Activated CD4-positive, alpha-beta T cell treated with anti-CD3 and anti-CD28 coated beads, Interleukin-2, amount 50 U/mL, for 24 hours (primary cell): Measurements from ENCODE around the gene GMEB1.
"Not testable (repeated sequence)": the region's sequence is repeated elsewhere in the genome, so short reads cannot be mapped to it uniquely, and the experiment has no call there.

Experiments used
- DNase-seq, 2 donors: peaks; one replicate each; pipeline ENCODE4 v3.0.0-alpha.2; 2020; ENCODE audit warnings: low read depth in 1 of 2, low spot score in 1 of 2

Gene GMEB1

GRCh38 chr1:28750330-28750729 is 81.7 kb downstream of the GMEB1 start:
- no peak for DNase-seq

DNA sequence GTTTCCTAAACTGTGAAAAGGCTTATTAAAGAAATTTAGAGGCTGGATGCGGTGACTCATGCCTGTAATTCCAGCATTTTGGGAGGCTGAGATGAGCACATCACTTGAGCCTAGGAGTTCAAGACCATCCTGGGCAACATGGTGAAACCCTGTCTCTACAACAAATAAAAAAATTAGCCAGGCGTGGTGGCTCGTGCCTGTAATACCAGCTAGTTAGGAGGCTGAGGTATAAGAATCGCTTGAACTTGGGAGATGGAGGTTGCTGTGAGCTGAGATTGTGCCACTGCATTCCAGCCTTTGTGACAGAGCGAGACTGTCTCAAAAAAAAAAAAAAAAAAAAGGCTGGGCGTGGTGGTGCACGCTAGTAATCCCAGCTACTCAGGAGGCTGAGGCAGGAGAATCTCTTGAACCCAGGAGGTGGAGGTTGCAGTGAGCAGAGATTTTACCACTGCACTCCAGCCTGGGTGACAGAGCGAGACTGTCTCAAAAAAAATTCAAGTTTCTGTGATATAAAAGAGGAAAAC is 82.2 kb downstream of the GMEB1 start:
- DNase-seq = not testable (repeated sequence)

GRCh38 chr1:28751315-28752060 is 82.9 kb downstream of the GMEB1 start:
- DNase-seq = no peak

- no peak for DNase-seq
Measured at GRCh38 chr1:28755701-28756100, 87.1 kb downstream of the GMEB1 start.

DNA sequence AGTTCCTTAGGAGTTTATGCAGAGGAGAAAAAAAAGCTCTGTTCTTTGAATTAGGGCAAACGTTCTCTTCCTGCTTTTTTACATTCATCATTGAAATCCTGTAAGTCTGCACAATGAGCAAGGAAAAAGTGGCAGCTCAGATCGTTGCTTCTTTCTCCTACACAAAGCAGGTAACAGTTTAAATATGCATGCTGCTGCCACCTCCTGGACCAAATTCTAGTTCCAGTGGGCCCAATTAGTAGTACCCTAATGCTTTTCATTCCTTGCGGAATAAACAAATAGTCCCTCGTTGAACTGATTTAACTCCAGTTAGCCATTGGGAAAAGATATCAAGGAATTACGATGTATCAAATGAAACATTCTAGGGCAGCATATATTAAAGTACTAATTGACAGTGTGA is 88.3 kb downstream of the GMEB1 start:
- DNase-seq = no peak

GRCh38 chr1:28758420-28758819 is 89.8 kb downstream of the GMEB1 start:
- no peak for DNase-seq

- DNase-seq = no peak
Measured at GRCh38 chr1:28759257-28759656, 90.7 kb downstream of the GMEB1 start.

- DNase-seq = no peak
Measured at GRCh38 chr1:28761189-28761588, 92.6 kb downstream of the GMEB1 start.

DNA sequence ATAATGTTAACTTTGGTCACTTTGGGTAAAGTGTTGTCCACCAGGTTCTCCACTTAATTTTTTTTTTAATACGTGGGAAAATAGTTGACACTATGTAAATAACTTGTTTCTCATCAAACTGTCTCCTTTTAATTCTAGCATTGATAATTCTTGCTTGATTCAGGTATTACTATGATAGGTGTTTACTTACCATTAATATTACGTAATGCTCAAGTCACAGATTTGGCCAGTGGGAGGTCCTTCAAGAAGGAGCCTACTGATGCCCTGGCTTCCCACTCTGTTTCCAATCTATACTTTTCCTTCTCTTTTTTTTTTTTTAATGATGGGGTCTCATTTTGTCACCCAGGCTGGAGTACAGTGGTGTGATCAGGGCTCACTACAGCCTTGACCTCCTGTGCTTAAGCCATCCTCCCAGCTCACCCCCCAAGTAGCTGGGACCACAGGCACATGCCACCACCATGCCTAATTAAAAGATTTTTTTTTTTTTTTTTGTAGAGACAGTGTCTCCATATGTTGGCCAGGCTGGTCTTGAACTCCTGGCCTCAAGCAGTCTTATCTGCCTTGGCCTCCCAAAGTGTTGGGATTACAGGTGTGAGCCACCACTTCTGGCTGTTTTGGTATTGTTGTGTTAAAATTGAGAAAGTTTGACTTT is 98.1 kb downstream of the GMEB1 start:
- DNase-seq = no peak
